ENCODE results near the gene PSTK.
A peak's percentile ranks its signal among the peaks of the same experiment; 100 is the strongest.

Gene PSTK

GRCh38 chr10:122992031-122992585, 11.9 kb downstream of the PSTK start:
- no peak for DNase-seq (ENCODE audit: extremely low read depth in 1 of 2, low read depth in 1 of 2)

GRCh38 chr10:122993797-122994336, 13.7 kb downstream of the PSTK start:
- no peak for DNase-seq (ENCODE audit: extremely low read depth in 1 of 2, low read depth in 1 of 2)

- no peak for DNase-seq (ENCODE audit: extremely low read depth in 1 of 2, low read depth in 1 of 2)
Measured at GRCh38 chr10:122995936-122996335, 15.7 kb downstream of the PSTK start.

DNA sequence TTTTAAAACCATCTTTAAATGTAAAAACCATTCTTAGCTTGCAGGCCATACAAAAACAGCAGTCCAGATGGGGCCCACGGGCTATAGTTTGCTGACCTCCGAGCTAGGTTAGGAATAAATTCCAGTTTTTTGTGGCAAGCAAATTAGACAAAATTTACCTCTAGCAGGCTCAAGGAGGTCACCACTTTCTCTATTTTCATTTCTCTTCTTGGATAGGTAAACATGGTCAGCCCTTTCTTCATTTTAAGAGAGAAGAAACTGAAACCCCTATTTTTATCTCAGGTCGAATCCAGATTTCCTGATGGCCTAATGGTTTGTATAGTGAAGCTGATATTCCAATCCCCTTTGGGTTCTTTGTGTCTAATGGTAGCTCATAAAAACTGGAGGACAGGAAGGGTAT, 17.7 kb downstream of the PSTK start:
- no peak for DNase-seq (ENCODE audit: extremely low read depth in 1 of 2, low read depth in 1 of 2)

DNA sequence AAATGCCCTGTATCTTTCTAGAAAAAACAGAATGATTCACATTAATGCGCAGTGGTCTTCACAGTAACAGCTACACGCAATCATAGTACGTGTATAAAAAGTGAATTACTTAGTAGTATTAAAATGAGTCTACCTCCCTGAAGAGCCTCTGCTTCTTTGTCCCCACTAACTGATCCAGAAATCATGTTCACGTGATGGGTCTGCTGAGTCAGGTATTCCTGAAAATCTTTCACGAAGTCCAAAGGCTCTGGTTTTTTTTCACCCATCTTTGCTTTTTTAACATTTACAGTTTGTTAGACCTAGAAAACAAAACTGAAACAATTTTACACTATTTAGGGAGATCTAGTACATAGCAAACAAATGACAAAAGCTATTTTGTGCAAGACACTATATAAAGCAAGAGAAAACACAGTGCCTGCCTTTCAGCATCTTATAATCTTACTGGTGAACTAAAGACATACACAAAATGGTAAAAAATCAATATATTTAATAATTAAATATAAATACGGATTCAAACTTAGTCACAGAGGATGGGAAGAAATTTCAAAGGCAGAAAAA, 18.2 kb downstream of the PSTK start:
- DNase-seq (ENCODE audit: extremely low read depth in 1 of 2, low read depth in 1 of 2): no peak

DNA sequence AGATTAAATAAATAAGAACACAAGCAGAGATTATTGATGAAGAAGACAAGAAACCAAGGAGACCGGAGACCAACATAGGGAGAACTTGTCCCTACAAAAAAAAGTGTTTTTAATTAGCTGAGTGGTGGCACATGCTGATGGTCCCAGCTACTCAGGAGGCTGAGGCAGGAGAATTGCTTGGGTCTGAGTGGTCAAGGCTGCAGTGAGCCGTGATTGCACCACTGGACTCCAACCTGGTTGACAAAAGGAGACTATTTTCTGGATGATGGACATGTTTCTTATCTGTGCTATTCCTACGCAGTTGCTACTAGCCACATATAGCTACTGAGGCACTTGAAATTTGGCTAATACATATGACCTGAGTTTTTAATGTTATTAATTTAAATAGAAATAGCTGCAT, 18.7 kb downstream of the PSTK start:
- DNase-seq (ENCODE audit: extremely low read depth in 1 of 2, low read depth in 1 of 2): no peak

DNA sequence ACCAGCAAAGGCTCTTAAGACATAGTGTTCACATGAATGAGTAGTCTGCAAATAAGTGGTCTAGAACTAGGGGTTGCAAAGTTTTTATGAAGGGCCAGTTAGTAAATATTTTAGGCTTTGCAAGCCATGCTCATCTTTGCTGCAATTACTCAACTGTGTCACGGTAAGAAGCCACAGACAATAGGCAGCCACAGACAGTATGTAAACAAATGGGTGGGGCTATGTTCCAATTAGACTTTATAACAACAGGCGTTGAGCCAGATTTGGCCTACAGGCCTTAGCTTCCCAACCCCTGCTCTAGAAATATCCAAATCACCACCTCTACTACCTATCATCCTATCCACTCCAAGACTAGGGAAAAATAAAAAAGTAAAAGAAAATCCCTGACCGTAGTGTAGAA, 19.1 kb downstream of the PSTK start:
- DNase-seq (ENCODE audit: extremely low read depth in 1 of 2, low read depth in 1 of 2): no peak

GRCh38 chr10:123000155-123000554, 20.0 kb downstream of the PSTK start:
- no peak for DNase-seq (ENCODE audit: extremely low read depth in 1 of 2, low read depth in 1 of 2)

- DNase-seq (ENCODE audit: extremely low read depth in 1 of 2, low read depth in 1 of 2): no peak
Measured at GRCh38 chr10:123001370-123001769, 21.2 kb downstream of the PSTK start.

DNA sequence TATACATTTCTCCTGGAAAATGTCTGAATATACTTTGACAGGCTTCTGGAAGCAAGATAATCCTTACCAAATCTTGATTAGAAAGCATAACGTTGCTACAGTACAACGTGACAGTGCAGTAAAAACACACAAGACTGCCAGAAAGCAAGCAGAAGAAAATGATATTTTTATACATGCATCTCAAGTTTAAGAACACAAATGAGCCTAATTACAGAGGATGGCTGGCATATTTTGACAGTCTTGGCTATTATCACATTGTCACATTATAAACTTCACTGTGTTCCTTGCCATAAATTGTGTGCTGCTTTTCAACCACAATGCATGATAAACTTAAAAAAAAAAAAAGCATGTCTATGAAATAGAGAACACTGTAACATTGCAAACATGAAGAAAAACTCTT, 24.1 kb downstream of the PSTK start:
- DNase-seq (ENCODE audit: extremely low read depth in 1 of 2, low read depth in 1 of 2): no peak

GRCh38 chr10:123007558-123008354, 27.6 kb downstream of the PSTK start:
- DNase-seq (ENCODE audit: extremely low read depth in 1 of 2, low read depth in 1 of 2): peak in 1 of 2 donors; percentile 23

DNA sequence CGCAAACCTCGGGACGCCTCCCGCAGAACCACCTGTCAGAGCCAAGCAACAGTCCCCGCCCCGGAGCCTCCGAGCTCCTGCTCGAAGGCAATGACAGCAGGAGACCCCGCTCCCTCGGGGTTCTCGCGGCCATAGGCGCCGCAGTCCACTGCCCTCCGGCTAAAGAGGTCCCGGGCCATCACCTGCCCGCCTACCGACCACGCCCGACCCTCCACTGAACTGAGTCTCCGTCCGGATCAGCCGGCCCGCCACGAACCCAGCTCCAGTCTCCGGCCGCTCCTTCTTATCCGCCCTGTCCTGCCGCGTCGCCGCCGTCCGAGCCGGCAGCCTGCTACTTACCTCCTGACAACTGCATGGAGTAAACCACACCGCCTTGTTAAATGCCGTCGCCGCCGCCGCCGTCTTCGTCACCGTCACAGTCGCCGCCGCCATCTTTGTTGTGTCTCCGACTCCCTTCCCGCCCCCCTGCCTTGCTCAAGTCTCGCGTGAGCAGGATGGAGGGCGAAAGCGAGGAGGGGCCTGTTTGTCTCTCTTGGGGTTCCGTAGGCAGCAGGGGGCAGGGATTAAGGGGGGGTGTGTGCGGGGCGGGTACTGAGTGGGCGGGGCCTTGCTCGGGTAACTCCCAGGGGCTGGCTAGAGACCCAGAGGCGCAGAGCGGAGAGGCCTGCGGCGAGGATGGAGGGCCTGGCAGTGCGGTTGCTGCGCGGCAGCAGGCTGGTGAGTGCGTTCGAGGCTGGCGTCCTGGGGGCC, 28.3 kb downstream of the PSTK start, which contains the start of the genes ACADSB and IKZF5:
Gene ACADSB, plus strand, starts transcription at position 652 of the 750 bp plus-strand sequence. Its CDS starts 24 bp downstream, at position 676.
Gene IKZF5, minus strand, starts transcription at position 441 of the 750 bp plus-strand sequence. CDS start 10,170 bp downstream, outside the sequence.
- peak; percentile 86 to 93 for DNase-seq (ENCODE audit: extremely low read depth in 1 of 2, low read depth in 1 of 2)

GRCh38 chr10:123009105-123009820, 29.1 kb downstream of the PSTK start:
- DNase-seq (ENCODE audit: extremely low read depth in 1 of 2, low read depth in 1 of 2): no peak

DNA sequence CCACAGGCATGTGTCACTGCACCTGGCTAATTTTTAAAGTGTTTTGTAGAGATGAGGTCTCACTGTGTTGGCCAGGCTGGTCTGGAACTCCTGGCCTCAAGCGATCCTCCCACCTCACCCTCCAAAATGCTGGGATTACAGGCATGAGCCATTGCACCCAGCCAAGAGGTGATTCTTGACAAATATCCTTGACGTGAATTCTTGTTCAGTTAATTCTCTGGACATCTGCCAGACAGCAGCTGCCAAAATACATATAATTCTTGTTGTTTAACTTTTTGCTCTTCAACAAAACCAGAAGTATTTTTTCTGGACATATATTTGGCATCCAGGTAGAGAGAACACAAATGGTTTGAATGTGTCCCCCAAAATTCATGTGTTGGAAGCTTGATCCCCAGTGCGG, 31.8 kb downstream of the PSTK start:
- no peak for DNase-seq (ENCODE audit: extremely low read depth in 1 of 2, low read depth in 1 of 2)

- DNase-seq (ENCODE audit: extremely low read depth in 1 of 2, low read depth in 1 of 2): no peak
Measured at GRCh38 chr10:123013456-123014419, 33.5 kb downstream of the PSTK start.

GRCh38 chr10:123014772-123015171, 34.6 kb downstream of the PSTK start:
- no peak for DNase-seq (ENCODE audit: extremely low read depth in 1 of 2, low read depth in 1 of 2)

- DNase-seq (ENCODE audit: extremely low read depth in 1 of 2, low read depth in 1 of 2): no peak
Measured at GRCh38 chr10:123016228-123016627, 36.0 kb downstream of the PSTK start.

GRCh38 chr10:123017421-123018165, 37.4 kb downstream of the PSTK start:
- DNase-seq (ENCODE audit: extremely low read depth in 1 of 2, low read depth in 1 of 2): no peak

- DNase-seq (ENCODE audit: extremely low read depth in 1 of 2, low read depth in 1 of 2): no peak
Measured at GRCh38 chr10:123018531-123018930, 38.3 kb downstream of the PSTK start.
